ENCODE results near the gene EVA1A.

EVA1A gene

GRCh38 chr2:75527676-75528075, 33.1 kb downstream of the EVA1A start:
- H3K9me3 ChIP-seq (ENCODE audit: control insufficient read depth, insufficient read depth, low read depth, low read length) = no peaks in the 10 kb centered on the region
- no peaks in the 10 kb centered on the region for H3K36me3 ChIP-seq (ENCODE audit: control insufficient read depth in 2 of 2, insufficient read depth in 1 of 2, low read length in 2 of 2)
- no peak overlapping the region for H3K27ac ChIP-seq (ENCODE audit: extremely low read depth, low read depth, low read length)
- TF ChIP-seq ZNF138 (tag by site-specific recombination; IDR thresholded peaks at IDR 0.05; ENCODE audit: borderline replicate concordance) (no peak), ZNF785 (tag by site-specific recombination; IDR thresholded peaks at IDR 0.05) (no peak), ZNF837 (tag by site-specific recombination; IDR thresholded peaks at IDR 0.05) (no peak), ZNF239 (tag by site-specific recombination; IDR thresholded peaks at IDR 0.05) (no peak), ZNF660 (tag by site-specific recombination; IDR thresholded peaks at IDR 0.05) (no peak), ZBTB49 (tag by site-specific recombination; IDR thresholded peaks at IDR 0.05; ENCODE audit: low read depth) (no peak), ZNF529 (tag by site-specific recombination; IDR thresholded peaks at IDR 0.05; ENCODE audit: insufficient replicate concordance) (no peak), SP3 (tag by site-specific recombination; IDR thresholded peaks at IDR 0.05) (no peak), GLIS2 (tag by site-specific recombination; IDR thresholded peaks at IDR 0.05) (no peak), ZNF76 (tag by site-specific recombination; IDR thresholded peaks at IDR 0.05; ENCODE audit: borderline replicate concordance, low read depth) (no peak), ZNF140 (tag by site-specific recombination; IDR thresholded peaks at IDR 0.05) (no peak), ZNF19 (tag by site-specific recombination; IDR thresholded peaks at IDR 0.05; ENCODE audit: low read depth) (no peak), GLI2 (tag by site-specific recombination; IDR thresholded peaks at IDR 0.05; ENCODE audit: borderline replicate concordance, low read depth) (no peak), TRIM28 (IDR thresholded peaks at IDR 0.05; ENCODE audit: borderline replicate concordance, low read length) (no peak), ZNF416 (tag by site-specific recombination; IDR thresholded peaks at IDR 0.05) (no peak), ZBTB20 (tag by site-specific recombination; IDR thresholded peaks at IDR 0.05) (no peak)
- POLR2A ChIA-PET = no interaction called here
- no peak overlapping the region for H3K4me3 ChIP-seq (ENCODE audit: low read depth, low read length)
- no peaks in the 10 kb centered on the region for H3K4me1 ChIP-seq (ENCODE audit: control insufficient read depth, insufficient read depth, low read length)
- CTCF ChIA-PET = no interaction called here

- H3K4me1 ChIP-seq (ENCODE audit: control insufficient read depth, insufficient read depth, low read length) = no peaks in the 10 kb centered on the region
- ChIA-PET POLR2A (no interaction called here), CTCF (interaction anchor here (0.7 kb wide), 2 partner anchors 9 to 21 kb away, joined by 3 read pairs; no protein-coding TSS in a partner anchor)
- H3K9me3 ChIP-seq (ENCODE audit: control insufficient read depth, insufficient read depth, low read depth, low read length) = no peaks in the 10 kb centered on the region
- no peaks in the 10 kb centered on the region for H3K36me3 ChIP-seq (ENCODE audit: control insufficient read depth in 2 of 2, insufficient read depth in 1 of 2, low read length in 2 of 2)
- H3K27ac ChIP-seq (ENCODE audit: extremely low read depth, low read depth, low read length) = no peak overlapping the region
- no peak overlapping the region for H3K4me3 ChIP-seq (ENCODE audit: low read depth, low read length)
- TF ChIP-seq ZNF670 (tag by site-specific recombination; IDR thresholded peaks at IDR 0.05; ENCODE audit: low read depth) = no peak
- no peak for TF ChIP-seq ZNF248 (tag by site-specific recombination; IDR thresholded peaks at IDR 0.05)
- TF ChIP-seq ZNF426 (tag by site-specific recombination; IDR thresholded peaks at IDR 0.05) = no peak
- no peak for TF ChIP-seq ZNF596 (tag by site-specific recombination; IDR thresholded peaks at IDR 0.05)
- TF ChIP-seq ZNF37A (tag by site-specific recombination; IDR thresholded peaks at IDR 0.05) = no peak
- no peak for TF ChIP-seq OVOL3 (tag by site-specific recombination; IDR thresholded peaks at IDR 0.05)
- TF ChIP-seq ZNF169 (tag by site-specific recombination; IDR thresholded peaks at IDR 0.05) = no peak
- no peak for TF ChIP-seq ZNF394 (tag by site-specific recombination; IDR thresholded peaks at IDR 0.05; ENCODE audit: borderline replicate concordance)
- no peak for TF ChIP-seq ZNF18 (tag by site-specific recombination; IDR thresholded peaks at IDR 0.05)
- no peak for TF ChIP-seq ZNF645 (tag by site-specific recombination; IDR thresholded peaks at IDR 0.05)
- no peak for TF ChIP-seq KLF9 (tag by site-specific recombination; IDR thresholded peaks at IDR 0.05; ENCODE audit: low read depth)
- TF ChIP-seq ZXDB (tag by site-specific recombination; IDR thresholded peaks at IDR 0.05) = no peak
- no peak for TF ChIP-seq ZNF747 (tag by site-specific recombination; IDR thresholded peaks at IDR 0.05)
- no peak for TF ChIP-seq ZFP41 (tag by site-specific recombination; IDR thresholded peaks at IDR 0.05; ENCODE audit: borderline replicate concordance)
- TF ChIP-seq SP7 (tag by site-specific recombination; IDR thresholded peaks at IDR 0.05) = no peak
- no peak for TF ChIP-seq ZNF132 (tag by site-specific recombination; IDR thresholded peaks at IDR 0.05; ENCODE audit: borderline replicate concordance)
- no peak for TF ChIP-seq ZNF560 (tag by site-specific recombination; IDR thresholded peaks at IDR 0.05; ENCODE audit: borderline replicate concordance)
- TF ChIP-seq ZNF629 (tag by site-specific recombination; IDR thresholded peaks at IDR 0.05) = no peak
- no peak for TF ChIP-seq ZNF214 (tag by site-specific recombination; IDR thresholded peaks at IDR 0.05; ENCODE audit: borderline replicate concordance)
These were observed 33.9 kb downstream of the EVA1A start for GRCh38 chr2:75526842-75527241.
